ENCODE measurements around the gene UGGT2.
"Not testable (repeated sequence)": the region's sequence is repeated elsewhere in the genome, so short reads cannot be mapped to it uniquely, and the experiment has no call there.

The UGGT2 gene

DNA sequence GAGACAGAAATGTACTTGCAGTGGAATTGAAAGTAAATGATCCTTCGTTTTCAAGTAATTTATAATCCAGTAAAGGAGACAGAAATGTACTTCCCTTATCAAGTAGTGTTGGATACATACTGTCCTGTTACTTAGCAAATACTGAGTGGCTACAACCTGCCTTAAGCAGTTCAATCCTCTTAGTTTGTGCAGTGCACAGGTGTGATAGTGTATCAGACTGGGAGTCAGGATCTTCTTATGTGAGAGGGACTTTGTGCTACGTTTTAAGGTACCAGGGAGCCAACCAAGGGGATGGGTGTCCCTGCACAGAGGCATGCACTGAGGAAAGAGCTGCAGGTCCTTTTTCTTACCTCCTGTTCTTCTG lies 265.1 kb downstream of the UGGT2 start:
- no peak overlapping the region for H3K27ac ChIP-seq
- no peaks in the 10 kb centered on the region for H4K20me1 ChIP-seq
- no peaks in the 10 kb centered on the region for H3K4me1 ChIP-seq
- no peak for TF ChIP-seq Cebpa-rat (IDR thresholded peaks at IDR 0.05)
- no peak overlapping the region for H3K9ac ChIP-seq
- peaks cover 86% of the 10 kb centered on the region for H3K36me3 ChIP-seq
- H3K4me3 ChIP-seq: no peak overlapping the region
- no peak overlapping the region for H3K4me2 ChIP-seq
- peaks cover 10% of the 10 kb centered on the region; the same call in 1 of the 2 replicates for H3K9me3 ChIP-seq
- no peaks in the 10 kb centered on the region for H3K27me3 ChIP-seq

DNA sequence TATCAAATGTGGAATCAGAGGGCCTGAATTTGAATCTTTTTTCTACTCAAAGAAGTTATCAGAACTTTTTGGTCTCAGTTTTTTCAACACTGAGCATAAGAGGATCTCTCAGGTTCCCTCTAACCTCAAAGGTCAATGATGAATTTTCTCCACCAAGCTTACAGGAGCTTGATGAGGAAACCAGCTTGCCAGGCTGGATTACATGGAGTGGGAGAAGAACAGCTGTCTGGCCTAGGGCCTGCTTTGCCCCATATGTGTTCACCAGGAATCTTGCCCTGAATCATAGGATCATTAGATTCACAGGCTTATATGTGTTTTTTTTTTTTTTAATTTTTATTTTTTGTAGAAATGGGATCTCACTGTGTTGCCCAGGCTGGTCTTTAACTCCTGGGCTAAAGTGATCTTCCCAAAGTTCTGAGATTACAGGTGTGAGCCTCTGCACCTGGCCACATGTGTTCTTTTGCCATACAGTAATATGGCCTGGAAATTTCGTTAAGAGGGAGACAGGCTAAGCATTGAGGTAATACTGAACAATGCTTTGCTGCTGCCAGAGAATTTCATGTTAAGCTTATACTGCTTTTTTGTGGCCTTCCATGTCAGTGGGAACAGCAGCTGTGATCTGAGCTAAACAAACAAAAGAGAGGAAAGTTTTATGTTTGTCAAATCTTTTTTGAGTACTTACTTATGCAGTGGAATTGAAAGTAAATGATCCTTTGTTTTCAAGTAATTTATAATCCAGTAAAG lies 265.7 kb downstream of the UGGT2 start:
- Histone ChIP-seq H4K20me1 (no peaks in the 10 kb centered on the region), H3K9ac (no peak overlapping the region), H3K27me3 (no peaks in the 10 kb centered on the region), H3K27ac (no peak overlapping the region), H3K36me3 (peaks cover 81% of the 10 kb centered on the region), H3K4me3 (no peak overlapping the region), H3K4me1 (no peaks in the 10 kb centered on the region), H3K4me2 (no peak overlapping the region), H3K9me3 (peaks cover 10% of the 10 kb centered on the region; the same call in 1 of the 2 replicates)
- no peak for TF ChIP-seq Cebpa-rat (IDR thresholded peaks at IDR 0.05)

DNA sequence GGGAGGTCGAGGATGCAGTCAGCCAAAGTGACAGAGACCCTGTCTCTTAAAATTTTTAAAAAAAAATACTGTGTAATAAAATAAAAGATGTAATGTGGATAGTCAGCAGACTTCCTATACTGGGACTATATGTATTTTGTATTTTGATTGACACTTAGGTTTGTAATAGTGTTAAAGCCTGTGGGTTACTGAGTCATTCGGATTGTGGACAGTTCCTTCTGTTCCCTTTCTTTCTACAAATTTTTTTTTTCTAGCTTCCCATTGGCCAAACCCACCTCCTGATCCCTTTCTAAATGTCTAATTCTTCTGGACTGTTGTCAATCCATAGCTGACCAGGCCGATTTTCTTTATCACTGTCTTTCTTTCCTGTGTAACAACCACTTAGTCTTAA lies 268.3 kb downstream of the UGGT2 start:
- no peak for TF ChIP-seq Cebpa-rat (IDR thresholded peaks at IDR 0.05)
- peaks cover 75% of the 10 kb centered on the region for H3K36me3 ChIP-seq
- no peak overlapping the region for H3K4me2 ChIP-seq
- no peak overlapping the region for H3K27ac ChIP-seq
- H3K4me3 ChIP-seq: no peak overlapping the region
- no peak overlapping the region for H3K9ac ChIP-seq
- no peaks in the 10 kb centered on the region for H3K27me3 ChIP-seq
- no peaks in the 10 kb centered on the region for H4K20me1 ChIP-seq
- H3K9me3 ChIP-seq: peaks cover 20% of the 10 kb centered on the region; the same call in 1 of the 2 replicates
- no peaks in the 10 kb centered on the region for H3K4me1 ChIP-seq

DNA sequence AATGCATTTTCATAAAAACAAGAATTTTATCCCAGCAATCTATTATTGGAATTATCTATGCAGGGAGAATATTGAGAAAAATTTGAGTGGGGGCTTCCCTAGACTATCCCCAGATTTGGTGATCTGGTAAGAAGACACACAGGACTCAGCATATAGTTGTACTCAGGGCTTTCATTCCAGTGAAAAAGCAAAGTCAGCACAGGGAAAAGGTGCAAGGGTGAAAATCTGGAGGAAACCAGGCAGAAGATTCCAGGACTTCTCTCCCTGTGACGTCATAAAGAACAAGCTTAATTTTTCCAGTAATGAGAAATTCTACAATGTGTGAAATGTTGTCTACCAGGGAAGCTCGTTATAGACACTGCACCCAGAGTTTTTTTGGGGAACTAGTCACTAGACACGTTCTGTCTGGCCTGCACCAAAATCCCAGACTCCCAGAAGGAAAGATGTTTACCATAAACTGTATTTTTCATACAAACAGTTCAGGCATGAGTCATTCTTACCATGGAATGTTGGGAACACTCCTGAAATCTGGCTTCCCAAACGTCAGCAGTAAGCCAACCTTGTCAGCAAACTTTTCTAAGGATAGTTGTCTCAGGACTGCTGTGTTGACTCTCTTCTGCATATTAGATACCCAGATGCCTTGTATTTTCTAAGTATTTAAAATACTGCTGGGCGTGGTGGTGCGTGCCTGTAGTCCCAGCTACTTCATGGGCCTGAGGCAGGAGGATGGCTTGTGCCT lies 268.9 kb downstream of the UGGT2 start:
- Histone ChIP-seq H3K27me3 (no peaks in the 10 kb centered on the region), H3K36me3 (peaks cover 73% of the 10 kb centered on the region), H3K27ac (no peak overlapping the region), H3K4me2 (no peak overlapping the region), H3K4me3 (no peak overlapping the region), H3K9me3 (peaks cover 19% of the 10 kb centered on the region; the same call in 1 of the 2 replicates), H4K20me1 (no peaks in the 10 kb centered on the region), H3K9ac (no peak overlapping the region), H3K4me1 (no peaks in the 10 kb centered on the region)
- no peak for TF ChIP-seq Cebpa-rat (IDR thresholded peaks at IDR 0.05)

DNA sequence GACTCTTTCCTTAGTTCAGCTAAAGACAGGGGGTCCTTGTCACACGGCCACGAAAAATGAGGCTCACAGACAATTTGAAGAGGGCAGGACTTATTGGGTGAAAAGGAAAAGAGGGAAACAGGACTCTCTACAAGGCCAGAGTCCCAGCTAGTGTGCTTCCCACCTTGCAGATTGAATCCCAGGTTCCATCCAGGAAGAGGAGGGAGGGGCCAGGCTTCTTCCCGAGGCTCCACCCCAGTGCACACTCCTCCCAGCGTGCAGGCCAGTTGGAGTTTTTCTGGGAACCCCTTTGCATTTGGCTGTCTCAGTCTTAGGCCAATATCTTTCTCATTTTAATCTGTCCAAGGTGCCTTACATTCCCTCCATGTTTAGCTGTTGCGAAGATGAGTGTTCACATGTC lies 269.5 kb downstream of the UGGT2 start:
- H3K36me3 ChIP-seq: peaks cover 67% of the 10 kb centered on the region
- H3K4me3 ChIP-seq: no peak overlapping the region
- H4K20me1 ChIP-seq: no peaks in the 10 kb centered on the region
- no peak overlapping the region for H3K27ac ChIP-seq
- H3K9ac ChIP-seq: no peak overlapping the region
- no peaks in the 10 kb centered on the region for H3K27me3 ChIP-seq
- TF ChIP-seq Cebpa-rat (IDR thresholded peaks at IDR 0.05): no peak
- no peak overlapping the region for H3K4me2 ChIP-seq
- H3K4me1 ChIP-seq: no peaks in the 10 kb centered on the region
- H3K9me3 ChIP-seq: peaks cover 13% of the 10 kb centered on the region; the same call in 1 of the 2 replicates

DNA sequence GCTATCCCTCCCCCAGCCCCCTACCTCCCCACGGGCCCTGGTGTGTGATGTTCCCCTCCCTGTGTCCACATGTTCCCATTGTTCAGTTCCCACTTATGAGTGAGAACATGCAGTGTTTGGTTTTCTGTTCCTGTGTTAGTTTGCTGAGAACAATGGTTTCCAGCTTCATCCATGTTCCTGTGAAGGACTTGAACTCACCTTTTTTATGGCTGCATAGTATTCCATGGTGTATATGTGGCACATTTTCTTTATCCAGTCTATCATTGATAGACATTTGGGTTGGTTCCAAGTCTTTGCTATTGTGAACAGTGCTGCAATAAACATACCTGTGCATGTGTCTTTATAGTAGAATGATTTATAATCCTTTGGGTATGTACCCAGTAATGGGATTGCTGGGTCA lies 271.3 kb downstream of the UGGT2 start:
- H3K4me3 ChIP-seq, H3K27me3 ChIP-seq, H3K4me1 ChIP-seq, H3K9ac ChIP-seq, H3K4me2 ChIP-seq, H3K27ac ChIP-seq, H4K20me1 ChIP-seq: not testable (repeated sequence)
- H3K9me3 ChIP-seq: peaks cover 10% of the 10 kb centered on the region; the same call in 1 of the 2 replicates
- H3K36me3 ChIP-seq: peaks cover 59% of the 10 kb centered on the region

DNA sequence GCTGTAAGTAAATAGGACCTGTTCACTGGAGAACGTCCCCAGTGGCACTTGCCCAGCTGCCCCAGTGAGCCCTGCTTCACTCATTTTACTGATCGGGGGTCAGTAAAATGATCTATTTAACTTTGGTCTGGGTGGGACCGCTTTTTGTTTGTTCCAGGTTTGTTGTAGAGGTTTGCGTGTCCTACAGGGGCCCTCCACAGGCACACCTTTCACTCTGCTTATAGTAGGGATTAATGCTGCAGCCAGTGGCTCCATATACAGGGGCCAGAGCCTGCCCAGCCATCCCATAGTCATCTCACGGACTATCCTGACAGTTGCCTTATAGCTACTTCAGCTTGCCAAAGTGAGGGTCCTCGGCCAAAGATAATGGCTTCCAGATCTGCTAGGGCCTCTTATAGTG lies 272.2 kb downstream of the UGGT2 start:
- Histone ChIP-seq H3K27me3 (no peaks in the 10 kb centered on the region), H3K4me1 (no peaks in the 10 kb centered on the region), H3K9ac (no peak overlapping the region), H3K4me3 (no peak overlapping the region), H3K27ac (no peak overlapping the region), H3K36me3 (peaks cover 60% of the 10 kb centered on the region), H4K20me1 (no peaks in the 10 kb centered on the region), H3K4me2 (no peak overlapping the region), H3K9me3 (peaks cover 10% of the 10 kb centered on the region; the same call in 1 of the 2 replicates)
- no peak for TF ChIP-seq Cebpa-rat (IDR thresholded peaks at IDR 0.05)

DNA sequence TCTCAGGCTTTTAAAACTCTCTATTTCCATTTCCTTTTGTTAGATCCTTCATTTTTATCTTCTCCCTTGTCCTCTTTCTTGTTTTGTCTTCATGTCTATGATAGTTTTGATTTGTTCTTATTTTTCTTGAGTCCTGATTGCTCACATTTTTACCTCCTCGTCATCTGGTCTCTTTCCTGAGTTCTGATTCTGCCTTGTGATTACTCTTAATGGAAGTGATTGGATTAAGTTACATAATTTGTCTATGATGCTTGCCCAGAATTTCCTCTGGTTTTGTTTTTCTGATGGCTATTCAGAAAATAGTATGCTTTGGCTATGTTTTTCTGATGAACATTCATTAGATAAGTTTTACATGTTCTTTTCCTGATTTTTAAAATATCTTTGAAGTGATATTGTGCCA lies 273.7 kb downstream of the UGGT2 start:
- peaks cover 54% of the 10 kb centered on the region for H3K36me3 ChIP-seq
- peaks cover 10% of the 10 kb centered on the region; the same call in 1 of the 2 replicates for H3K9me3 ChIP-seq
- no peak overlapping the region for H3K4me3 ChIP-seq
- no peaks in the 10 kb centered on the region for H3K27me3 ChIP-seq
- no peaks in the 10 kb centered on the region for H4K20me1 ChIP-seq
- no peaks in the 10 kb centered on the region for H3K4me1 ChIP-seq
- H3K9ac ChIP-seq: no peak overlapping the region
- H3K4me2 ChIP-seq: no peak overlapping the region
- TF ChIP-seq Cebpa-rat (IDR thresholded peaks at IDR 0.05): no peak
- no peak overlapping the region for H3K27ac ChIP-seq

DNA sequence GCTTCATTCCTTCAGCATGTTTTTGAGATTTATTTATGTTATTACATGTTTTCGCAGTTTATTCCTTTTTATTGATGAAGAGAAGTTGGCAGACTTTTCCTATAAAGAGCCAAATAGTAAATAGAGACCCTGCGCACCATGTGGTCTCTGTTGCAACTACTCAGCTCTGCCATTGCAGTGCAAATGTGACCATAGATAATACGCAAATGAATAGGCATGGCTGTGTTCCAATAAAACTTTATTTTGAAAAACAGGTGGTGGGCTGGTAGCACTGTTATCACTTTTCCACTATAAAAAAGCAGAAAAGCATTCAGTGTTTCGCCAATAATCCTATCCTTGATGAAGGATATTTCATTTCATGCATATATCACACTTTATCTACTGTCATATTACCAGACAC lies 281.3 kb downstream of the UGGT2 start:
- no peaks in the 10 kb centered on the region for H3K4me1 ChIP-seq
- no peaks in the 10 kb centered on the region for H3K9me3 ChIP-seq
- H3K9ac ChIP-seq: no peak overlapping the region
- no peaks in the 10 kb centered on the region for H3K27me3 ChIP-seq
- H3K27ac ChIP-seq: no peak overlapping the region
- no peak for TF ChIP-seq Cebpa-rat (IDR thresholded peaks at IDR 0.05)
- no peak overlapping the region for H3K4me2 ChIP-seq
- H4K20me1 ChIP-seq: no peaks in the 10 kb centered on the region
- no peak overlapping the region for H3K4me3 ChIP-seq
- peaks cover 49% of the 10 kb centered on the region for H3K36me3 ChIP-seq

DNA sequence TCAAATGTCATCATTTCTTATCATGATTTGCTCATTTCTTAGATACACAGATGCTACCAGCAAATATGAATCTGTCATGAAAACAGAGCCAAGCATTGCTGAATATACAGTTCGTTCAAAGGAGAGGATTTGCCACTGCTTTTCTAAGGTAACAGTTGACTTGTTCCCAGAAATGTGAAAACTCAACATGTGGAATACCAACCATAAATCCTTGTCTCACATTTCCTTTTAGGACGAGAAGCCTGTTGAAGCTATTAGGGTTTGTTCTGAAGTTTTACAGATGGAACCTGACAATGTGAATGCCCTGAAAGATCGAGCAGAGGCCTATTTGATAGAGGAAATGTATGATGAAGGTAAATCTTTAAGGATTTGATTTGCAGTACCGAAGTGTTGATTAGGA lies 289.6 kb downstream of the UGGT2 start:
- no peaks in the 10 kb centered on the region for H4K20me1 ChIP-seq
- H3K36me3 ChIP-seq: peaks cover 69% of the 10 kb centered on the region
- H3K4me2 ChIP-seq: no peak overlapping the region
- no peak overlapping the region for H3K4me3 ChIP-seq
- H3K4me1 ChIP-seq: no peaks in the 10 kb centered on the region
- no peak overlapping the region for H3K9ac ChIP-seq
- no peaks in the 10 kb centered on the region for H3K27me3 ChIP-seq
- no peaks in the 10 kb centered on the region for H3K9me3 ChIP-seq
- no peak for TF ChIP-seq Cebpa-rat (IDR thresholded peaks at IDR 0.05)
- no peak overlapping the region for H3K27ac ChIP-seq

DNA sequence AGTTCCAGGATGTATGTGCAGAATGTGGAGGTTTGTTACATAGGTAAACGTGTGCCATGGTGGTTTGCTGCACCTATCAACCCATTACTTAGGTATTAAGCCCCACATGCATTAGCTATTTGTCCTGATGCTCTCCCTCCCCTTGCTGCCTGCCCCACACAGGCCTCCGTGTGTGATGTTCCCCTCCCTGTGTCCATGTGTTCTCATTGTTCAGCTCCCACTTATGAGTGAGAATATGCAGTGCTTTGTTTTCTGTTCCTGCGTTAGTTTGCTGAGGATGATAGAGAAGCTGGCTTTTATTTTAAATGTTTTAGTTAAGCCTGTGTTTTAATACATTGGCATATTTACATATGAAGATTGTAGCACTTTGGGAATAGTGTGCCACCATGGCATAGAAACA lies 290.6 kb downstream of the UGGT2 start:
- not testable (repeated sequence) for H3K4me2 ChIP-seq, H3K4me3 ChIP-seq, H4K20me1 ChIP-seq, H3K4me1 ChIP-seq, H3K27me3 ChIP-seq, H3K9ac ChIP-seq, H3K27ac ChIP-seq, H3K9me3 ChIP-seq
- H3K36me3 ChIP-seq: peaks cover 63% of the 10 kb centered on the region

Measured in BLaER1 (cell line).